Activated naive CD8-positive, alpha-beta T cell treated with anti-CD3 and anti-CD28 coated beads, Interleukin-2, amount 10 ng/mL, durations not matched to agents 7 days and 5 days (primary cell): ENCODE measurements around the gene C10orf143. TPM values are rescaled to one million over a fixed set of nuclear protein-coding genes. Genes with fewer than 3 reads are reported as not detected.
A peak's percentile ranks its signal among the peaks of the same experiment; 100 is the strongest.

Experiments used
- ATAC-seq: fragments of 150-1000 bp; cut with Tn5 transposase; one replicate; pipeline ENCODE4 v1.10.0; 2021; ENCODE audit warnings: low read depth, moderate library complexity
- POLR2A ChIA-PET: fragments of 350-600 bp; sonication (Branson Sonifier 250); formaldehyde crosslinking; loops from one replicate; lab custom pipeline; 2021; ENCODE audit warnings: antibody characterized with exemption; lab: Charles Lee
- DNase-seq: peaks from one replicate; pipeline ENCODE4 v3.0.0; 2021
- H3K27ac Mint-ChIP-seq: one replicate; pipeline ENCODE4 v1.8.0; 2022; ENCODE audit warnings: mild to moderate bottlenecking, mixed read lengths
- H3K27me3 Mint-ChIP-seq: one replicate; pipeline ENCODE4 v1.8.0; 2022; ENCODE audit warnings: mild to moderate bottlenecking, moderate library complexity, mixed read lengths
- H3K36me3 Mint-ChIP-seq: one replicate; pipeline ENCODE4 v1.8.0; 2021; ENCODE audit warnings: mild to moderate bottlenecking, mixed read lengths
- H3K4me1 Mint-ChIP-seq: one replicate; pipeline ENCODE4 v1.8.0; 2021; ENCODE audit warnings: mixed read lengths
- H3K4me3 Mint-ChIP-seq: one replicate; pipeline ENCODE4 v1.8.0; 2022; ENCODE audit warnings: mild to moderate bottlenecking, moderate library complexity, mixed read lengths
- H3K9me3 Mint-ChIP-seq: one replicate; pipeline ENCODE4 v1.8.0; 2021; ENCODE audit warnings: mixed read lengths
- total RNA-seq, 2 experiments: library from RNA; stranded (reverse); gene quantifications; one replicate each; pipeline ENCODE4 v1.2.3, GENCODE V29; 2021

Gene C10orf143
- total RNA-seq, 2 experiments from 2014 or later, result 6.0 to 6.6 TPM

DNA sequence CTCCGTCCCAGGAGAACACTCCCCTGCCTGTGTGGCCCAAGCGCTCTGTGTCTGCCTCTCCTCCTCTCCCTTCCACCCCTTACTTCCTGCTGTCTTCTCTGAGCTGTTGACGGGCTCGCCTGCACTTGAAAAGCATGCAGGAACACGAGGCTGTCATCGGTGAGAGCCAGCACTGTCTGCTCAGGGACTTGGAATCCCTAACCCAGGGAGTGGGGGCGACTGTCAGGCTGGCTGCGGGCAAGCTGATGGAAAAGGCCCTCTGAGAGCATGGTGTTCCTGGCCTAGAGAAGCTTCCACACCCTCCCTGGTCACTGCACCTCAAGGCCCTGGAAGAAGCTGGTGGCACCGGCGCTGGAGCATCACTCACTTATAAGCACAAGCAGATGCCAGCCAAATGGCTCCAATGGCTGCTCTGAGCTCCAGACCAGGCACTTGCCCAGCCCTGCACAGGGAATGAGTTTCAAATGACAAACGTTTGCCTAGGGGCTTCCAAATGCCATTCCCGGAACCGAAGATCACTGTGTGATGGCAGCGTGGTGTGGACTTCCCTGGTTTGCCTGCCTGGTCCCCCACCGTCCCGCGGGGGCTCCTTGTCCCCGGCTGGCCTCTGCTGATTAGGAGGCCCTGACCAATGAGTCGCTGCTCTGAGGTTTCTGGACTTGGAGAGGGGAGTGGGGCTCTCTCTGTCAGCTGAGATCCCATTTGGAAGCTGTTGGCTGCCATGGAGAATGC is 89.8 kb downstream of the C10orf143 start:
- DNase-seq, result no peak

DNA sequence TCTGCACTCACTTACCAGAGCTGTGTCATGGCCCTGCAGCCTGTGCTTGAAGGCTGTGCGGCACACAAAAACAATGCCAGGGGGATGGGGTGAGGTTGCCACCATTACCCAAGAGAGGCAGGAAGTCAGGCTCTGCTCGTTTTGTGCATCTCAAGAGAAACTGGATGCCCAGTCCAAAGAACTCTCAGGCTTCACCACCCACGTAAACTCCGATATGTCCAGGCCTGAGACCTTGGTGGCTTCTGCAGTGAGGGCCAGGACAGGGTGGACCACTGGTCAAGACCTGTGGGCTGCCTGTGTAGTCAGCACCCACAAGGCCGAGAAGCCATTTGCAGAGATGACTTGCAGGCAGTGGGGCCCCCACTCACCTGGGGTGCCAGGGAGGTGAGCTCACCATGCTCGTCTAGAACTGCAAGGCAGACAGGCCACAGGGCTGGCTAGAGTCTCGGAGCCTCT is 91.9 kb downstream of the C10orf143 start:
- no peaks in the 10 kb centered on the region for H3K9me3 Mint-ChIP-seq
- peaks cover 5% of the 10 kb centered on the region for H3K4me1 Mint-ChIP-seq
- DNase-seq (no peak), ATAC-seq (no peak)
- no peak overlapping the region for H3K27ac Mint-ChIP-seq
- no peak overlapping the region for H3K4me3 Mint-ChIP-seq
- peaks cover 2% of the 10 kb centered on the region for H3K27me3 Mint-ChIP-seq
- no peaks in the 10 kb centered on the region for H3K36me3 Mint-ChIP-seq
- POLR2A ChIA-PET, result no interaction called here

More for the DNA sequence above, 89.8 kb downstream of the C10orf143 start:
- Mint-ChIP-seq H3K4me1 (peaks cover 5% of the 10 kb centered on the region), H3K9me3 (no peaks in the 10 kb centered on the region), H3K4me3 (no peak overlapping the region), H3K27ac (no peak overlapping the region), H3K27me3 (peaks cover 2% of the 10 kb centered on the region), H3K36me3 (no peaks in the 10 kb centered on the region)
- POLR2A ChIA-PET, result no interaction called here
- ATAC-seq, result no peak

DNA sequence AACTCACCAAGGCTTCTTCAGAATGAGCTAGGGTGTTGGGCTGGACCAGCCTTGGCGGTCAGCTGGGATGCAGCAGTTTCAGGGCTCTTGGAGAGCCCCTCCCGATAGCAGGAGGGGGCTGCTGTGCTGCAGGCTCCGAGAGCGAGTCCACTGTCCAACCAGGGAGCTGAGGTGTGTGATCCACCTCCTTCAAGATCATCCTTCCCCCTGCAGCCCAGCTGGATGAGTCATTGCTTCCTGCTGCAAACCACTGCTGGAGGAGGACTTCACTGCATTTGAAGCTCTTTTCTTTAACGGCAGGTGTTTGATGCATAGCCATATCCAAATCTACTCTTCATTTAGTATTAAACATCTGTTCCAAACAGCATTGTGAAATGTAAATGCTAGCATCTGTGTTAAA is 92.4 kb downstream of the C10orf143 start:
- Mint-ChIP-seq H3K4me1 (peaks cover 5% of the 10 kb centered on the region), H3K4me3 (no peak overlapping the region), H3K27ac (no peak overlapping the region), H3K9me3 (no peaks in the 10 kb centered on the region), H3K36me3 (no peaks in the 10 kb centered on the region), H3K27me3 (peaks cover 2% of the 10 kb centered on the region)
- POLR2A ChIA-PET, result no interaction called here
- ATAC-seq (peak; percentile 78), DNase-seq (no peak)

DNA sequence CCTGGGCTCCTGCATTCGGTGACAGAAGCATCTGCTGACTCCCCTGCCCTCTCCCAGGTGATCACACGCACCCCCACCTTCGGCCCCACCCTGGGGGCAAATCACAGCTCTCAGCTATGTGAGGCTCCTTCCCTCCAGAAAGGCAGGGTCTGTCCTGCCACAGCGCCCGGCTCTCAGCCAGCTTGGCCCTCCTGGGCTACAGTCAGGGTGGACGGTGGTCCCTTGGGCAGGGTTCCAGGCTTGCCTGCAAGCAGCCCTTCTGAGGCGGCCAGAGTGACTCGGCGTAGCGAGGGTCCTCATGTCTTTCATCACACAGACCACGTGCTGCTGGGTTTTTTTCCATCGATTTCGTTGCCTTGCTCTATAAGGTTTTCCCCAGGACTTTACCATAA is 93.0 kb downstream of the C10orf143 start:
- H3K4me3 Mint-ChIP-seq, result no peak overlapping the region
- peaks cover 2% of the 10 kb centered on the region for H3K27me3 Mint-ChIP-seq
- H3K36me3 Mint-ChIP-seq, result no peaks in the 10 kb centered on the region
- H3K4me1 Mint-ChIP-seq, result peaks cover 5% of the 10 kb centered on the region
- ATAC-seq (no peak), DNase-seq (no peak)
- H3K27ac Mint-ChIP-seq, result no peak overlapping the region
- POLR2A ChIA-PET, result no interaction called here
- no peaks in the 10 kb centered on the region for H3K9me3 Mint-ChIP-seq

DNA sequence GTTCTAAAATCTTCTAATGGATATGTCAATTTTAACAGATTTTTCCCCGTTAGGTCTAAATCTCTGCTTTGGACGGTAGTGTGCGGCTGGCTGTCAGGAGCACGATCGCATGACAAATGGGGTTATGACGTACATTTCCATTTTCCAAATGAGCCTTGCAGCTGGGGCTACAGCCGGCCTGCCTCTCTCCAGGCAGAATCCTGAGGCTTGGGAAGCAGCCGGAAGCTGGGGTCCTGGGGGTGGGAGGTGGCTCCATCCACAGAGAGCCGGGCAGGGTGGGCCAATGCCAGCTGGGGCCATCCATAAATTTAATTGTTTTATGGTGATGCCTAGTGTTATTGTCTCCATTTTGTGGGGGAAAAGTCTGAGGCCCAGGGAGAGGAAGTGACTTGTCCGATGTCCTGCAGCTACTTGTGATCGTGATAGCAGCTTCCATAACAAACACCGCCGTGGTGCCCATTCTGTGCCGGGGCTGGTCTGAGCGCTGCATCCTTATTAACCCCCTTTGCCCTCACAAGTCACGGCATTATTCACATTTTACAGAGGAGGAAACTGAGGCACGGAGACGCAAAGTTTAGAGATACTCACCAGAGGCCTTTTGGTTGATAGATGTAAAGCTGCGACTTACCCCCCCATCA is 93.5 kb downstream of the C10orf143 start:
- Mint-ChIP-seq H3K4me1 (peaks cover 5% of the 10 kb centered on the region), H3K9me3 (no peaks in the 10 kb centered on the region), H3K36me3 (no peaks in the 10 kb centered on the region), H3K27me3 (peaks cover 2% of the 10 kb centered on the region), H3K27ac (no peak overlapping the region), H3K4me3 (no peak overlapping the region)
- POLR2A ChIA-PET, result no interaction called here
- DNase-seq (no peak), ATAC-seq (no peak)

DNA sequence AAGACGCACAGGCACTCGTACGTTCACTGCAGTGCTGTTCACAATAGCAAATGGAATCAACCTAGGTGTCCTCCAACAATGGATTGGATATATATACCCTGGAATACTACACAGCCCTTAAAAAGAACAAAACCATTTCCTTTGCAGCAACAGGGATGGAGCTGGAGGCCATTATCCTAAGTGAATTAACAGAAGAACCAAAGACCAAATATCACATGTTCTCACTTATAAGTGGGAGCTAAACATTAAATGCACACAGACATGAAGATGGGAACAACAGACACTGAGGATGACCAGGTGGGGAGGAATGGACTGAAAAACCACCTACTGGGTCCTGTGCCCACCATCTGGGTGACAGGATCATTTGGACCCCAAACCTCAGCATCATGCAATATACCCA is 94.5 kb downstream of the C10orf143 start:
- ATAC-seq, result no peak
- H3K4me1 Mint-ChIP-seq, result peaks cover 5% of the 10 kb centered on the region
- no peaks in the 10 kb centered on the region for H3K36me3 Mint-ChIP-seq
- peaks cover 2% of the 10 kb centered on the region for H3K27me3 Mint-ChIP-seq
- no peaks in the 10 kb centered on the region for H3K9me3 Mint-ChIP-seq
- H3K4me3 Mint-ChIP-seq, result no peak overlapping the region
- POLR2A ChIA-PET, result no interaction called here
- H3K27ac Mint-ChIP-seq, result no peak overlapping the region
- DNase-seq, result no peak

DNA sequence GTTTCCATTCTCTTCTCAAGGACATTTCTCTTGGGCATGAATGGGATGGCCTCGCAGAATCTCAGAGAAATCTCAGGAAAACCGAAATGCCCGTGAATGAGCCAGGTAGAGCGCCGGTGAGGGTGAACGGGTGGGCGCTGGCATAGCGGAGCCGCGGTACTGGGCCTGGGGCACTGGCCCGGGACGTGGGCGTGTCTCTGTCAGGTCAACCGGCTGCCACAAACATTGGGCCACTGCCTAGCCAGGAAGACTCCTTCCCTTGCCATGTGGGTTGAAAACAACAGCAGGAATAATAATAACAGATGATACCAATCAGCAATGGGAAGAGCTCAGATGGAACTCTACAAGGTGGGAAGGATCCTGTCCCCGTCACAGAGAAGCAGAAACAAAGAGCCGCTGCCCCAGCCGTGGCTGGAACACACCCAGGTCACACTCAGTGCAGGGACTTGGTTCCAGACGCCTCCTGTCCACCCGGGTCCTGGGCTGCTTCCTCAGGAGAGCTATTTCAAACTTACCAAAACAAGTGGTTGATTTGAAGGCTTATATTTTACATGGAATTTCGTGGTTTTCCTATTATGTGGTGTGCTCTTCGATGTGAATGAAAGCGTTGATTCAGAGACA is 95.4 kb downstream of the C10orf143 start:
- POLR2A ChIA-PET, result no interaction called here
- ATAC-seq (no peak), DNase-seq (no peak)
- H3K27ac Mint-ChIP-seq, result no peak overlapping the region
- peaks cover 5% of the 10 kb centered on the region for H3K4me1 Mint-ChIP-seq
- H3K9me3 Mint-ChIP-seq, result no peaks in the 10 kb centered on the region
- peaks cover 2% of the 10 kb centered on the region for H3K27me3 Mint-ChIP-seq
- H3K4me3 Mint-ChIP-seq, result no peak overlapping the region
- no peaks in the 10 kb centered on the region for H3K36me3 Mint-ChIP-seq

DNA sequence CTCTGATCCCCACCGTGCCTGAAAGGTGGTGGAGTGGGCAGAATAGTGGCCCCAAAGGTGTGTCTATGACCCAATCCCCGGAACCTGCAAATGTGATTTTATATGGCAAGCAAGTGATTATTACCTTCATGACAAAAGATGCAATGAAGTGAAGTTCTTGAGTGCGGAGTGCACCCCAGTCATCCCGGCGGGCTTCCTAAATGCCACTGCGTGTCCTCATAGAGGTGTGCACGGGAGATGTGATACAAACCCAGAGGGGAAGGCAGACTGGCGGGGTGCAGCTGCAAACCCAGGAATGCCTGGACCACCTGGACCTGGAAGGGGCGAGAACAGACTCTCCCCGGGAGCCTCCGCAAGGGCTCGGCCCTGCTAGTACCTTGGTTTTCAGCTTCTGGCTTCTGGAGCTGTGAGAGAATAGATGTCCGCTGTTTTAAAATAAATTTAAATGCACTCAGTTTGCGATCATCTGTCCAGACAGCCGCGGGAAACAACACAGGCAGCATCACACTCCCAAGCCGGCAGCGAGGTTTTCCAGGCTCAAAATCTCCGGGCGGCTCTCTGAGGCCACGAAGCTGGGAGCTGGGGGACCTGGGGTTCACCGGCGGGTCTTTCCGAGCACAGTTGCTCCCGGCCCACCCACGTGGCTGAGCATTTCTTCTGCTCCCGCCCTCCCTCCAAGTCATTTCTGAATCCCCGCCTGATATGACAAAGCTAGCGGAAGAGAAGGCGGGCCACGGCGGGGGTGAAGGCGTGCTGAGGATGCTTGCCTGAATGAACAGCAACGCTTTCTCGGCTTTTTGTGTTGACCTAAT is 96.2 kb downstream of the C10orf143 start:
- H3K4me1 Mint-ChIP-seq, result peaks cover 5% of the 10 kb centered on the region
- H3K27me3 Mint-ChIP-seq, result peaks cover 2% of the 10 kb centered on the region
- no peak for DNase-seq

More for the DNA sequence above, 96.2 kb downstream of the C10orf143 start:
- no peak overlapping the region for H3K4me3 Mint-ChIP-seq
- no peak for ATAC-seq
- POLR2A ChIA-PET, result no interaction called here
- H3K27ac Mint-ChIP-seq, result no peak overlapping the region
- H3K9me3 Mint-ChIP-seq, result no peaks in the 10 kb centered on the region
- H3K36me3 Mint-ChIP-seq, result no peaks in the 10 kb centered on the region

Other genes with a start within 250 kb of the C10orf143 start
- gene EBF3, start 146.6 kb downstream of the C10orf143 start, total RNA-seq, result not detected
- 10 to 100 TPM; 55.5 to 60.2 TPM for gene GLRX3, start 25.6 kb upstream of the C10orf143 start, total RNA-seq